GM06990 (cell line): Measurements from ENCODE around the gene SHLD1.
"Not testable (repeated sequence)": the region's sequence is repeated elsewhere in the genome, so short reads cannot be mapped to it uniquely, and the experiment has no call there.

Source experiments
- DNase-seq: peaks from one replicate; pipeline ENCODE4 v3.0.0-alpha.2; 2011; ENCODE audit not compliant: insufficient read length; ENCODE audit errors: extremely low read depth
- H3K27me3 ChIP-seq: replicated peaks from 2 replicates; pipeline ENCODE4 v1.6.0; 2011; ENCODE audit warnings: low read length; ENCODE audit not compliant: control insufficient read depth, insufficient read depth
- H3K36me3 ChIP-seq: 2 replicates; pipeline ENCODE4 v1.5.1; 2011; ENCODE audit warnings: low read length; ENCODE audit not compliant: control insufficient read depth, insufficient read depth
- H3K4me3 ChIP-seq: replicated peaks from 2 replicates; pipeline ENCODE4 v1.5.1; 2011; ENCODE audit warnings: low read depth, mild to moderate bottlenecking, control low read depth, low read length
- TF ChIP-seq, protein P1 (sequence below): IDR thresholded peaks from 2 replicates; pipeline ENCODE4 v1.5.1; 2011; ENCODE audit warnings: low read length, control low read depth, mild to moderate bottlenecking, inconsistent platforms; ENCODE audit not compliant: insufficient read depth, poor library complexity, severe bottlenecking

SHLD1 gene

DNA sequence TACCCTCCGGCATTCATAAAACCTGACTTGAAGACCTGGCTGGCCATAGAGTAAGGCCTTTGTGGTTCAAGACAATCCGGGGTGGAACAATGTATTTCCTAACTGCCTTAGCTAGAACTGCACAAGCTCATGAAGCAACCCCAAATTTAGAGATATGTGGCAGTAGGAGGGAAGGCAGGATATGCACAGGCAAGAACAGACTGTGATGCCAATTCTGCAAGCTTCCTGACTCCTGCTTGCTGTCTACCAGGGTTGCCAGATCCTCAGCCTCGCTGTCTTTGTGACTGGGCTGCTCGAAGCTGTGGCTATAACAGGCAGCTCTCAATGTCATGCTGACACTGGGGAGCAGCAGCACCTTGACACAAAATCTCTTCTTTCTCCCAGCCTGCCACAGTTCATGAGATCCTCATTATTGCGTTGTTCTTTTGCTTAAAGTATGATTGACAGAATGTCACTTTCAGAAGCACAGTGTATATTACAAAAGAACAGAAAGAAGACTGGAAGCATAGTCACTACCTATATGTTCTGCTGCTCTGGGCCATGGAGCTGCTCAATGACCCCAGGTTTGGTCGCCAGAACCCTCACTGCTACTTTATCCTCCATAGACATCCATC lies 18.3 kb upstream of the SHLD1 start:
- TF ChIP-seq, protein P1, sequence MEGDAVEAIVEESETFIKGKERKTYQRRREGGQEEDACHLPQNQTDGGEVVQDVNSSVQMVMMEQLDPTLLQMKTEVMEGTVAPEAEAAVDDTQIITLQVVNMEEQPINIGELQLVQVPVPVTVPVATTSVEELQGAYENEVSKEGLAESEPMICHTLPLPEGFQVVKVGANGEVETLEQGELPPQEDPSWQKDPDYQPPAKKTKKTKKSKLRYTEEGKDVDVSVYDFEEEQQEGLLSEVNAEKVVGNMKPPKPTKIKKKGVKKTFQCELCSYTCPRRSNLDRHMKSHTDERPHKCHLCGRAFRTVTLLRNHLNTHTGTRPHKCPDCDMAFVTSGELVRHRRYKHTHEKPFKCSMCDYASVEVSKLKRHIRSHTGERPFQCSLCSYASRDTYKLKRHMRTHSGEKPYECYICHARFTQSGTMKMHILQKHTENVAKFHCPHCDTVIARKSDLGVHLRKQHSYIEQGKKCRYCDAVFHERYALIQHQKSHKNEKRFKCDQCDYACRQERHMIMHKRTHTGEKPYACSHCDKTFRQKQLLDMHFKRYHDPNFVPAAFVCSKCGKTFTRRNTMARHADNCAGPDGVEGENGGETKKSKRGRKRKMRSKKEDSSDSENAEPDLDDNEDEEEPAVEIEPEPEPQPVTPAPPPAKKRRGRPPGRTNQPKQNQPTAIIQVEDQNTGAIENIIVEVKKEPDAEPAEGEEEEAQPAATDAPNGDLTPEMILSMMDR: no peak

DNA sequence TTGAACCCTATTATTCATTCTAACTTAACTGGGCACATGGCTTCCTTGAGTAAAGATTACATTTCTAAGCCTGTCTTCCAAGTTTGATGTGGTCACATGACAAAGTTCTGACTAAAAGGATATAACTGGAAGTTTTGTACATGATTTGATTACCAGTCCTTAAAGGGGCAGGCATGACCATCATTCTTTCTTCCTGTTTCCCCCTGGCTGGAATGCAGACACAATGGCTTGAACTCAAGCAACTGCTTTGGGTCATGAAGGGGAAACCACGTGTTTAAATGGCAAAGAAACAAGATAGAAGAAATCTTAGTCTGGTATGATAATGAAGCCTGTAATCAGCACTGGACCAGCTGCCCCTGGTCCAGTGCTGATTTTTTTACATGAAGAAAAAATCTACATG lies 15.6 kb upstream of the SHLD1 start:
- DNase-seq: no peak
- Histone ChIP-seq H3K36me3 (no peaks in the 10 kb centered on the region), H3K27me3 (no peaks in the 10 kb centered on the region; the same call in 1 of the 2 replicates), H3K4me3 (no peak overlapping the region)
- TF ChIP-seq, protein P1: no peak

More for the DNA sequence above, 18.3 kb upstream of the SHLD1 start:
- DNase-seq: no peak
- H3K27me3 ChIP-seq: no peaks in the 10 kb centered on the region; the same call in 1 of the 2 replicates
- H3K4me3 ChIP-seq: no peak overlapping the region
- H3K36me3 ChIP-seq: no peaks in the 10 kb centered on the region

DNA sequence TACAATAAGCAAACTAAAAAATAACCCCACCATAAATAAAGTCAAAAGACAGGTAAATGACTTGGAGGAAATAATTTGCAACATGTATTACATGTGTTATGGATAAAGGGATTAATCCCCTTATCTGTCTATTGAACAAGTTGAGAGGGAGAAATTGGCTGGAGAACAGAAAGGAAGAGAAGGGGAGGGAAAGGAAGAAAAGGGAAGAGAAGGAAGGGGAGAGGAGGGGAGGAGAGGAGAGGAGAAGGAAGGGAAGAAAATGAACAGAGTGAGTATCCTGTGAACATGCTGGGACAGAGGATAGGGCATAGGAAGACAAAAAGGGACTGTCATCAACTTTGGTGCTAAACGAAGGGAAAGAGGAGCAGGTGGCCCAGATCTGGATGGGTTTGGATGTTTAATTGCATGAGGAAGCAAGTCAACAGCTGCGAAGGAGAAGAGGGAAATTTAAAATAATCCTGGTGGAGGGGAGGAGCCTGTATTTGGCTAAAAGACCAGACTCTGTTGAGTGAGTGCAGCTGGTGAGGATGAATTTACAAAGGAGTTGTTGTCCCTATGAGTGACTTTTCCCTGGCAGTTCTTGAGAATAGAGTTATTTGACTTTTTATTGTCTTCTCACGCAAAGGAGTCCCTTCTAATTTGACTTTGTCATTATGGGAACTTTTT lies 14.2 kb upstream of the SHLD1 start:
- no peak for DNase-seq
- H3K4me3 ChIP-seq: no peak overlapping the region
- TF ChIP-seq, protein P1: no peak
- no peaks in the 10 kb centered on the region; the same call in 1 of the 2 replicates for H3K27me3 ChIP-seq
- H3K36me3 ChIP-seq: no peaks in the 10 kb centered on the region

DNA sequence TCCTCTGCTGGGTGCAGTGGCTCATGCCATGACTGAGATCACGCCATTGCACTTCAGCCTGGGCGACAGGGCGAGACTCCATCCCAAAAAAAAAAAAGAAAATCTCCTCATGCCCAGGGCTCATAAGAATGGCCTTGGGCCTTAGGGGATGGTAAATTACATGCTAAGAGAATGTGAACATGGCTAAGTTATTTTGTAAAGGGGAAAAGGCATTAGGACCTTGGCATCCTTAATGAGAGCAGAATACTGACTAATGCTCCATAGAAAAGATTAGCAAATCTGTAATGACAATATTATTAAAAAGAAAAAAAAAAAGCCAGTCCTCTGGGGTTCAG lies 12.6 kb upstream of the SHLD1 start:
- no peaks in the 10 kb centered on the region for H3K36me3 ChIP-seq
- DNase-seq: no peak
- no peaks in the 10 kb centered on the region for H3K27me3 ChIP-seq
- TF ChIP-seq, protein P1: no peak
- no peak overlapping the region for H3K4me3 ChIP-seq

DNA sequence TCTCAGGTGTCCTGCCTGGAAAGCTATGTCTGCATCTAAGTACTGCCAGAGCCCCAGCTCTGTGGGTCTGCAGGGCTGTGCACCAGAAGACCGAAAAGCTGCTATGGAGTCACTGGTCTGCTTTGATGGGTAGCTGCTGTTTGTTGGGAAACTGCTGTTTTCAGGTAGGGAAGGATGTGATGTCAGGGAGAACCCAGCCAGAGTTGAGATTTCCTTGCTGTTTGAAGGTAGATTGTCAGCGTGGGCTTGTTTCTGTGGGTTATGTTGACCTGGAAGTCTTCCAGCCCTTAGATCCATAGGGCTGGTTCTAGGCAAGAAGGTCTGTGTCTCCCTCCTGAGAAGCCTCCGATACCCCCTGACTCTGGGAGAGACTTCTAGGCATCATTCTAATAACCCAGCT lies 12.2 kb upstream of the SHLD1 start:
- H3K4me3 ChIP-seq: no peak overlapping the region
- TF ChIP-seq, protein P1: no peak
- no peaks in the 10 kb centered on the region for H3K27me3 ChIP-seq
- no peak for DNase-seq
- H3K36me3 ChIP-seq: no peaks in the 10 kb centered on the region

DNA sequence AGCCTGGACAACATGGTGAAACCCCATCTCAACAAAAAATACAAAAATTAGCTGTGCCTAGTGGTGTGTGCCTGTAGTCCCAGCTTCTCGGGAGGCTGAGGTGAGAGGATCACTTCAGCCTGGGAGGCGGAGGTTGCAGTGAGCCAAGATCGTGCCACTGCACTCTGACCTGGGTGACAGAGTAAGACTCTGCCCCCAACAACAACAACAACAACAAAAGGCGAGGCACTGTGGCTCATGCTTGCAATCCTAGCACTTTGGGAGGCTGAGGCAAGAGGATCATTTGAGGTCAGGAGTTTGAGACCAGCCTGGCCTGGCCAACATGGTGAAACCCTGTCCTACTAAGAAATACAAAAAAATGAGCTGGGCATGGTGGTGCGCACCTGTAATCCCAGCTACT lies 9.6 kb upstream of the SHLD1 start:
- H3K4me3 ChIP-seq, H3K36me3 ChIP-seq, DNase-seq, H3K27me3 ChIP-seq: not testable (repeated sequence)
